ENCODE data around the gene TMEM52. TPM values are rescaled to one million over a fixed set of nuclear protein-coding genes. Genes with fewer than 3 reads are reported as not detected.

The TMEM52 gene
- total RNA-seq, 4 donors from 2014 or later = 1.4 to 6.3 (median 4.2) TPM; not detected in 1

GRCh38 chr1:1914101-1914970, 4.7 kb downstream of the TMEM52 start:
- Histone ChIP-seq H3K27ac (replicated peaks in 1 of 4) (no peak overlapping the region), H3K9me3 (no peaks in the 10 kb centered on the region), H3K27me3 (peaks cover 0 to 9% (median 0%) of the 10 kb centered on the region in 4 donors), H3K4me3 (no peak overlapping the region), H3K36me3 (no peaks in the 10 kb centered on the region), H3K4me1 (peaks cover 16 to 25% (median 22%) of the 10 kb centered on the region in 4 donors)
- DNase-seq (ENCODE audit: extremely low spot score) = no peak
- TF ChIP-seq CTCF (IDR thresholded peaks at IDR 0.05) = no peak
- intact Hi-C loops (cut with DNase I) = no loop called here
- WGBS = 68% methylated on average over 17 of the region's 20 CpGs

GRCh38 chr1:1911350-1912041, 7.6 kb downstream of the TMEM52 start:
- Histone ChIP-seq H3K27me3 (peaks cover 0 to 9% (median 0%) of the 10 kb centered on the region in 4 donors), H3K9me3 (no peaks in the 10 kb centered on the region), H3K36me3 (no peaks in the 10 kb centered on the region), H3K4me3 (no peak overlapping the region), H3K27ac (replicated peaks in 1 of 4) (no peak overlapping the region), H3K4me1 (peaks cover 21 to 30% (median 26%) of the 10 kb centered on the region in 4 donors)
- intact Hi-C loops (cut with DNase I) = no loop called here
- WGBS = 73% methylated on average over 7 of the region's 13 CpGs
- no peak for DNase-seq (ENCODE audit: extremely low spot score)
- TF ChIP-seq EP300 (IDR thresholded peaks at IDR 0.05) (no peak), CTCF (IDR thresholded peaks at IDR 0.05) (no peak), POLR2A (IDR thresholded peaks at IDR 0.05; ENCODE audit: low read depth) (no peak), POLR2AphosphoS5 (IDR thresholded peaks at IDR 0.05) (no peak)

- Histone ChIP-seq H3K4me1 (peaks cover 28 to 37% (median 33%) of the 10 kb centered on the region in 4 donors), H3K9me3 (no peaks in the 10 kb centered on the region), H3K4me3 (no peak overlapping the region), H3K36me3 (no peaks in the 10 kb centered on the region), H3K27me3 (peaks cover 0 to 9% (median 0%) of the 10 kb centered on the region in 4 donors), H3K27ac (replicated peaks in 1 of 4) (no peak overlapping the region)
- 98% methylated on average over 10 of the region's 22 CpGs for WGBS
- intact Hi-C loops (cut with DNase I) = no loop called here
- TF ChIP-seq POLR2A (IDR thresholded peaks at IDR 0.05; ENCODE audit: low read depth) = no peak
- TF ChIP-seq CTCF (IDR thresholded peaks at IDR 0.05) = no peak
- no peak for TF ChIP-seq EP300 (IDR thresholded peaks at IDR 0.05)
- no peak for TF ChIP-seq POLR2AphosphoS5 (IDR thresholded peaks at IDR 0.05)
- no peak for DNase-seq (ENCODE audit: extremely low spot score)
These were observed 8.3 kb downstream of the TMEM52 start for GRCh38 chr1:1910651-1911331.

GRCh38 chr1:1910033-1910465, 9.0 kb downstream of the TMEM52 start:
- Histone ChIP-seq H3K27ac (replicated peaks in 1 of 4) (peak overlapping the region; percentile 86 to 95 (median 92)), H3K4me1 (peaks cover 28 to 38% (median 34%) of the 10 kb centered on the region in 4 donors), H3K4me3 (peak overlapping the region in 3 of 4 donors; percentile 71 to 87 (median 84)), H3K27me3 (peaks cover 0 to 9% (median 0%) of the 10 kb centered on the region in 4 donors), H3K36me3 (no peaks in the 10 kb centered on the region), H3K9me3 (no peaks in the 10 kb centered on the region)
- 81% methylated on average over 6 of the region's 6 CpGs for WGBS
- intact Hi-C loops (cut with DNase I) = no loop called here
- no peak for DNase-seq (ENCODE audit: extremely low spot score)
- TF ChIP-seq POLR2AphosphoS5 (IDR thresholded peaks at IDR 0.05) = no peak
- TF ChIP-seq CTCF (IDR thresholded peaks at IDR 0.05) = no peak
- no peak for TF ChIP-seq EP300 (IDR thresholded peaks at IDR 0.05)
- TF ChIP-seq POLR2A (IDR thresholded peaks at IDR 0.05; ENCODE audit: low read depth) = no peak
